LHCN-M2 (cell line): ENCODE results near the gene PLEKHO2. TPM values are rescaled to one million over a fixed set of nuclear protein-coding genes. Genes with fewer than 3 reads are reported as not detected.

Source experiments
- DNase-seq: peaks from one replicate; pipeline ENCODE4 v3.0.0-alpha.2; 2012; ENCODE audit warnings: low read depth
- total RNA-seq: library from RNA; depleted of rRNA; stranded (reverse); fragments of >200 nt; gene quantifications from 2 replicates; pipeline ENCODE4 v1.2.3, GENCODE V29; 2014

PLEKHO2 gene
- total RNA-seq, 1 experiment from 2014 or later = 33.8 TPM

DNA sequence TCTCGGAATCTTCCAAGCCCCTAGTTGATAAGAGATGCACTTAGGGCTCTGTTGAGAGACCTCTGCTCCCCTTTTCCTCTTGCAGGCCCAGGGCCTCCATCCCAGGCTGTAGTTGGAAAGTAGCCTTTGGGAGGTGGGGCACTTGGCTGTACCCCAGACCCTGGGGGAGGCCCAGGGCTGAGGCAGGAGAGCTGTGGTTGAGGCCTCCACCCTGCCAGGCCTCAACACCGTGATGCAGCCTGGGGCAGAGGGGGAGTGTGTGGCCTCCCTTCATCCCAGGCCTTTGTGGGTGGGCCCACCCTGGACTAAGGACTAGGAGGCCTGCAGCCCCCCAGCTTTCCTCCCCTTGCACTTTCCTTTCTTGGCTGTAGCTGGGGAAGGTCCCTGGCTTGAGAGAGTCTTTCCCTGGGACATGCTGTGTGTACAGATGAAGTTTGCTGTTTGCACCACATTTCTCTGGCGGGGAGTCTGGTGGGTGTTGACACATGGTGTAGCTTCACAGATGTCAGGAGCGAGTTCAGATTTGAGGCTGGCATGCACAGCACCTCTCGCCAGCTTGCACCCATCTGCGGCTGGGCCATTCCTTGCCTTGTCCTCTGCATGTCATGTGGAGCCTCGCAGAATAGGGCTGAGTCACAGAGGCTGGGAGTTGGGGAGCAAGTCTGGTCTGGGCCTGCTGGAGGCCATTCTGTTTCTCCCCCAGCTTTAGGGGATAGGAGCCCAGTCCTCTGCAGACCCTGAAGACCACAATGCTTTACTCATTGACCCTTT is 13.7 kb downstream of the PLEKHO2 start:
- peak; percentile 57 for DNase-seq

DNA sequence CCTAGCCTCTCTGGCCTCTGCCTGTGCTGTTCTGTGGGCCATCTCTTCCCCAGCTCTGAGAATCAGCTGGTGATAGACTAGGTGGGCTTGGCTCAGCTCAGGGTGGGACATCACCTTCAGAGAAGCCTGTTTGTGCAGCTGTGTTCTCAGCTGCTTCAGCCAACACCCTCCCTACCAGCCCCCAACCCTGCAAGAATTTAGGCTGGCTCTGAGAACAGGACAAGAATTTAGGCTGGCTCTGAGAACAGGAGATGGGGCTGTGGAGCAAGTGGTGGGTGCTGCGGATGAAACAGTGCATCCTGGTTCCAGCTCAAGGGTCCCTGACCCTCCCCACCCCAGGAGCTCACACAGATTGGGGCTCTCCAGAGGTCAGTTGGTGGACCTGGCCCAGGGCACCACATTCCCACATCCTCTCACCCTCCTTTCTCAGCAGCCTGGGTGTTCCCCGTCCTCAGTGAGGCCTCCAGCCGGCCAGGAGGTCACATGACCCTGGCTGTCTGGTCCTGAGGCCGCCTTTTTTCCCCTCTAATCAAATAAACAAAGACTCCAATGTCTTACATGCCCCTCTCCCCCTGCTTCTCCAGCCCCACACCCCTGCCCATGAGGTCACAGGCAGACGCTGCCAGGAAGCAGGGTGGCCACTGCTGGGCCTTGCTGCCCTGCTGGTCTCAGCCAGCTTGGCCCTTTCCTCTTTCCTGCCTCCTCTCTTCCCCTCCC is 14.9 kb downstream of the PLEKHO2 start:
- peak; percentile 76 for DNase-seq

DNA sequence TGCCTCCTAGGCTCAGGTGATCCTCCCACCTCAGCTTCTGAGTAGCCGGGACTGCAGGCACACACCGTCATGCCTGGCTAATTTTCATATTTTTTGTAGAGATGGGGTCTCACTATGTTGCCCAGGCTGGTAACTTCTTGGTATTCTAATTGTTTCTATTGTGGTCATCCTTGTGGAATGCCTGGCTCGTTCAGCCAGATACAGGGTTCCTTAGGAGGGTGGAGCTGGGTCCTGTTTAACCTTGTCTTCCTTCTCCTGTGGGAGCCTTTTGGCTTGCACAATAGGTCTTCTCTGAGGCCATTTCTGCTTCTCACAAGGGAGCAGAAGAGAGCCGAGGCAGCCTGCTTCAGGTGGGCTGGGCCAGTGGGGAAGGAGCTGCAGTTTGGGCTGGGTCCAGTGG is 15.7 kb downstream of the PLEKHO2 start:
- peak; percentile 48 for DNase-seq

- DNase-seq = no peak
These were observed 16.4 kb downstream of the PLEKHO2 start for GRCh38 chr15:64858021-64858575.

GRCh38 chr15:64859226-64859625 is 17.5 kb downstream of the PLEKHO2 start:
- no peak for DNase-seq

DNA sequence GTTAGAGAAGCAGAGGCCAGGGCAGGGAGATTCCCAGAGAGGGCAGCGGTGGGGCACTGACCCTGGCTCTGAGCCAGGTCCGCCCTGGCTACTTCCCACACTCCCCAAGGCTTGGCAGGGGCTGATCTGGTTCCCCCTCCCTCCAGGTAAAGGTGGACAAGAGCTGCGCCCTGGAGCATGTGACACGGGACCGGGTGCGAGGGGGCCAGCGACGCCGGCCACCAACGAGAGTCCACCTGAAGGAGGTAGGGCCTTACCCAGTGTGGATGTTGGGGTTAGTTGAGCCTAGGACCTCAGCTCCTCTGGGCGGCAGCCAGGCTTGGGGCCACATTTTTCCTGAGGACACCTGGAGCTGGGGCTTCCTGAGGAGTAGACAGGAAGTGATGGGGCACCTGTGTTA is 19.6 kb downstream of the PLEKHO2 start:
- no peak for DNase-seq

- DNase-seq = no peak
These were observed 20.2 kb downstream of the PLEKHO2 start for GRCh38 chr15:64861960-64862359.

- no peak for DNase-seq
These were observed 20.7 kb downstream of the PLEKHO2 start for GRCh38 chr15:64862408-64862807.

- peak; percentile 98 for DNase-seq
These were observed 22.4 kb downstream of the PLEKHO2 start for GRCh38 chr15:64864068-64864467.

DNA sequence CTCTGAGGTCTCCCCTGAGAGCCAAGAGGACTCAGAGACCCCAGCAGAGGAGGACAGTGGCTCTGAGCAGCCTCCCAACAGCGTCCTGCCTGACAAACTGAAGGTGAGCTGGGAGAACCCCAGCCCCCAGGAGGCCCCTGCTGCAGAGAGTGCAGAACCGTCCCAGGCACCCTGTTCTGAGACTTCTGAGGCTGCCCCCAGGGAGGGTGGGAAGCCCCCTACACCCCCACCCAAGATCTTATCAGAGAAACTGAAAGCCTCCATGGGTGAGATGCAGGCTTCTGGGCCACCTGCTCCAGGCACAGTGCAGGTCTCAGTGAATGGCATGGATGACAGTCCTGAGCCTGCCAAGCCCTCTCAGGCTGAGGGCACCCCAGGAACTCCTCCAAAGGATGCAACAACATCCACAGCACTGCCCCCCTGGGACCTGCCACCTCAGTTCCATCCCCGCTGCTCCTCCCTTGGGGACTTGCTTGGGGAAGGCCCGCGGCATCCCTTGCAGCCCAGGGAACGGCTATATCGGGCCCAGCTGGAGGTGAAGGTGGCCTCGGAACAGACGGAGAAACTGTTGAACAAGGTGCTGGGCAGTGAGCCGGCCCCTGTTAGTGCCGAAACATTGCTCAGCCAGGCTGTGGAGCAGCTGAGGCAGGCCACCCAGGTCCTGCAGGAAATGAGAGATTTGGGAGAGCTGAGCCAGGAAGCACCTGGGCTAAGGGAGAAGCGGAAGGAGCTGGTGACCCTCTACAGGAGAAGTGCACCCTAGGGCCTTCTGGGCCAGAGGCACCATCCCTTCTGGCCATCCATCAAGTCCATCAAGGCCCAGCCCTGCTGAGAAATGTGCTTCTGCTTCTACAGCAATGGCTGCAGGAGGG is 23.6 kb downstream of the PLEKHO2 start:
- DNase-seq = no peak

DNA sequence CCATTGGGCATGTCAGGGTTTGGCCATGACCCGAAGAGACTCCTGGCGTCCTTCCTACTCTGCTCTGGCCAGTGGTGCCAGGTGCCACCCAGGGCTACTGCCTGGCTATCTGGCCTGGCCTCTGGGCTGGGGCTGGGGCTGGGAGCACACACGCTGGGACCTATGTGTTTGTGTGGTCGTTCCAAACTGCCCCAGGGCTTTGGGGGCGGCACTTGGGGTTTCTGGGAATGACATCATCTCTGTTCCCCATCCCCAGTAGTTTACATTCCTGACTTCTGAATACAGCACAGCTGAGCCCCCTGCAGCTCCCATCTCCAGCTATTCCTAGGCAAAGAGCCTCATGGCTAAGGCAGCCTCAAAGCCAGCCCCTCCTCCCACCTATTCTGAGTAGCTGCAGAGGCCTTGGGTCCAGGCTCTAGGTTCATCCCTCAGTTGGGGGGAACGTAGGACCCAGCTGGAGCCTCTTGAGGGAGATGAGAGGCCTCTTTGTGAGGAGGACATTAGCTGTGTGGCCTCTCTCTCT is 24.3 kb downstream of the PLEKHO2 start:
- peak; percentile 95 for DNase-seq

DNA sequence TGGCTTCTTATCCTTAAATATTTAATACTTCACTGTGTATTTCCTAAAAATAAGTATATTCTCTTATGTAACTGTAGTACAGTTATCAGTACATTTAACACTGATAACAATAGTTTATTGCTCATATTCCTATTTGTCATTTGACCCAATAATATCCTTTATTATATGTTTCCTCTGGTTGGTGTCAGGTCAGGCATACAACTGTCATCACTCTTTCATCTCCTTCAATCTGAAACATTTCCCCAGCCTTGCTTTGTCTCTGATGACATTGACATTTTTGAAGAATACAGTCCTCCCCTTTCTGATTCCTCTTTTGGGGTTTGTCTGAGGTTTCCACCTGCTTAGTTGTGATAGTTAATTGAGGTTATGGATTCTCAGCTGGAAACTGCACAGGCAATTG is 27.8 kb downstream of the PLEKHO2 start:
- no peak for DNase-seq

GRCh38 chr15:64870353-64870752 is 28.6 kb downstream of the PLEKHO2 start:
- DNase-seq = no peak

- no peak for DNase-seq
These were observed 34.0 kb downstream of the PLEKHO2 start for GRCh38 chr15:64875641-64876223.

DNA sequence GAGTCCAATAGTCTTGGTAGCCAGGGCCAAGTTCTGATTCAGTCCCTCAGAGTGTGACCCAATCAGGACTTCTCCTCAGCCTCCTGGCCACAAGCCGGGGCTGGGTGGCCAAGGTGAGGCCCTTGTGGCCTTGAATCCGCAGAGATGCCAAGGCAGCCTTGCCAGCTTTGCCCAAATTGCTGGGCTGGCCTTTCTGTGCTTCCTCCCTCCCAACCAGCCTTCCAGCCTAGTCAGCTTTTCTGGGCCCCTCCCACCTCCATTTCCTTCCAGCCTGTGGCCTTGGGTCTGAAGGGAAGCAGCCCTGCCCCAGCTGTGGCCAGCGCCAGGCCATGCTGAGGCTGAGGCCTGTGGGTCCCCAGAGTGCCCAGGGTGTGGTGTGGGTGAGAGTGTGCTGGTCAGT is 35.7 kb downstream of the PLEKHO2 start:
- DNase-seq = peak; percentile 58

GRCh38 chr15:64878705-64879104 is 37.0 kb downstream of the PLEKHO2 start:
- DNase-seq = no peak

DNA sequence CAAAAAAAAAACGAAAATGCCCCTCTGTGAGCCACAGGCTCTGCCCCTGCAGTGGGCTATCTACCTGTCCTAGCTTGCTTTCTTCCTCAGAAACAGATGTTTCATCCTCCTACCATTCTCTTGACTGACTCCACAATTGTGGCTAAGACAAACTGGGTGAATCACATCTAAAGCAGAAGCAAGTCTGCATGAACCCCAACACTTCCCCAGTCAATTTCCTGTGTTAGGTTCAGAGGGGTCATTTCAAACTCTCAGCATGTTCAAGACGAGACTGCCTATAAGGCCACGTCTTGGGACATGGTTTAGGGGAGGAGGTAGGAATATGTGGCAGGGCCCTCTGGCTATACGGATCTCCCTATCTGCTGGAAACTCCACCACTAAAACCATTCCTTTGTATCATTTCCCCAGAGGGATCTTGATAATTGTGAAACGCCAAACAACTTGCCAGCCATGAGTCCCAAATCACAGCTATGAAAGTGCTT is 41.4 kb downstream of the PLEKHO2 start:
- peak; percentile 48 for DNase-seq

GRCh38 chr15:64883997-64884511 is 42.3 kb downstream of the PLEKHO2 start:
- DNase-seq = peak; percentile 94

DNA sequence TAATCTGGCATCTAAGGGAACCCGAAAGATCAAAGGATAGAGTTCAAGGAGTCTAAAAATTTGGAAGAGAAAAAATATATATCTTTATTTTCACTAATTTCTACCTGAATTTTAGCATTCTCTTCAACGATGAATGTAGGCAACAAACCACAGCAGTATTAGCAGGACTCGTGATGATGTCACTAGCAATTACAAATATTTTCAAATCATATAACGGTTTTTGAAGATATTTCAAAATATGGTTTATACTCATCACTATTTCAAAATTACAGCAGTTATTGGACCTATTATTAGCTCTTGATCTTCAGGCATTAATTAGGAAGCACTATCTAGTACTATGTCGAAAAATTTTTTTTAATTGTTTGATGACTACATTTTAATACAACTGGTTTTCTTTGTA is 43.0 kb downstream of the PLEKHO2 start:
- no peak for DNase-seq

- DNase-seq = no peak
These were observed 46.6 kb downstream of the PLEKHO2 start for GRCh38 chr15:64888336-64888735.

DNA sequence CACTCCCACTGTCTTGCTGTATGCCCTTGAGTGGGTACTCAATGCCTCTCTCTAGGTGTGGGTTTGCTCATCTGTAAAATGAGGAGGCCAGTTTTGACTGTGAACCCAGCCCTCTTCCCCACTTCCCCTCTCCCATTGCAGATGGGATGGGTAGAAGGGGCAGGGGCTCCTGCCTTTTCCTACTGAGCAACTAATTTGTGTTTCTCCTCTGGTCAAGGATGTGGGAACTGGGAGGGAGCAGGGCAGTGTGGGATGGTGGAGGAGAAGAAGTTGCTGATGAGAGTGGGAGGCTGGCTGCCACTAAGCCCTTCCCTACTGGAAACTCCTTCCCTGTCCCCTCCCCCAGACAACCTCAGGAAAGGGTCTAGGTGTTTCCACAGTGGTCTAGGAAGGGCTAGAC is 49.8 kb downstream of the PLEKHO2 start:
- DNase-seq = no peak
